ENCODE measurements around the gene REG4. TPM values are rescaled to one million over a fixed set of nuclear protein-coding genes. Genes with fewer than 3 reads are reported as not detected.

REG4 gene
- total RNA-seq, 3 donors from 2014 or later: 1.6 to 36.1 (median 9.3) TPM

- intact Hi-C loops (cut with DNase I, micrococcal nuclease): no loop called here
- Histone ChIP-seq H3K4me3 (no peak overlapping the region), H3K9me3 (no peaks in the 10 kb centered on the region), H3K4me1 (ENCODE audit: low read depth) (no peaks in the 10 kb centered on the region), H3K36me3 (ENCODE audit: low read depth) (no peaks in the 10 kb centered on the region)
- ATAC-seq: no peak
- TF ChIP-seq, protein P1, sequence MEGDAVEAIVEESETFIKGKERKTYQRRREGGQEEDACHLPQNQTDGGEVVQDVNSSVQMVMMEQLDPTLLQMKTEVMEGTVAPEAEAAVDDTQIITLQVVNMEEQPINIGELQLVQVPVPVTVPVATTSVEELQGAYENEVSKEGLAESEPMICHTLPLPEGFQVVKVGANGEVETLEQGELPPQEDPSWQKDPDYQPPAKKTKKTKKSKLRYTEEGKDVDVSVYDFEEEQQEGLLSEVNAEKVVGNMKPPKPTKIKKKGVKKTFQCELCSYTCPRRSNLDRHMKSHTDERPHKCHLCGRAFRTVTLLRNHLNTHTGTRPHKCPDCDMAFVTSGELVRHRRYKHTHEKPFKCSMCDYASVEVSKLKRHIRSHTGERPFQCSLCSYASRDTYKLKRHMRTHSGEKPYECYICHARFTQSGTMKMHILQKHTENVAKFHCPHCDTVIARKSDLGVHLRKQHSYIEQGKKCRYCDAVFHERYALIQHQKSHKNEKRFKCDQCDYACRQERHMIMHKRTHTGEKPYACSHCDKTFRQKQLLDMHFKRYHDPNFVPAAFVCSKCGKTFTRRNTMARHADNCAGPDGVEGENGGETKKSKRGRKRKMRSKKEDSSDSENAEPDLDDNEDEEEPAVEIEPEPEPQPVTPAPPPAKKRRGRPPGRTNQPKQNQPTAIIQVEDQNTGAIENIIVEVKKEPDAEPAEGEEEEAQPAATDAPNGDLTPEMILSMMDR (IDR thresholded peaks at IDR 0.05): no peak
- DNase-seq: no peak
Observed at GRCh38 chr1:119797606-119798005, 13.7 kb downstream of the REG4 start.

GRCh38 chr1:119797162-119797561, 14.1 kb downstream of the REG4 start:
- DNase-seq (no peak), ATAC-seq (no peak)
- Histone ChIP-seq H3K9me3 (no peaks in the 10 kb centered on the region), H3K4me3 (no peak overlapping the region), H3K4me1 (ENCODE audit: low read depth) (no peaks in the 10 kb centered on the region), H3K36me3 (ENCODE audit: low read depth) (no peaks in the 10 kb centered on the region)
- intact Hi-C loops (cut with DNase I, micrococcal nuclease): no loop called here
- TF ChIP-seq, protein P1 (IDR thresholded peaks at IDR 0.05): no peak

- intact Hi-C loops (cut with DNase I, micrococcal nuclease): no loop called here
- TF ChIP-seq, protein P1 (IDR thresholded peaks at IDR 0.05): no peak
- Histone ChIP-seq H3K9me3 (no peaks in the 10 kb centered on the region), H3K4me3 (no peak overlapping the region), H3K36me3 (ENCODE audit: low read depth) (no peaks in the 10 kb centered on the region), H3K4me1 (ENCODE audit: low read depth) (peaks cover 4% of the 10 kb centered on the region)
- DNase-seq: no peak
- no peak for ATAC-seq
Observed at GRCh38 chr1:119795261-119796200, 15.7 kb downstream of the REG4 start.

GRCh38 chr1:119794876-119795240, 16.4 kb downstream of the REG4 start:
- TF ChIP-seq, protein P1 (IDR thresholded peaks at IDR 0.05): no peak
- intact Hi-C loops (cut with DNase I, micrococcal nuclease): no loop called here
- ATAC-seq: no peak
- no peaks in the 10 kb centered on the region for H3K9me3 ChIP-seq
- peaks cover 8% of the 10 kb centered on the region for H3K4me1 ChIP-seq (ENCODE audit: low read depth)
- no peak overlapping the region for H3K4me3 ChIP-seq
- DNase-seq: no peak
- no peaks in the 10 kb centered on the region for H3K36me3 ChIP-seq (ENCODE audit: low read depth)

- H3K9me3 ChIP-seq: no peaks in the 10 kb centered on the region
- peaks cover 8% of the 10 kb centered on the region for H3K4me1 ChIP-seq (ENCODE audit: low read depth)
- DNase-seq: no peak
- no peak for ATAC-seq
- H3K4me3 ChIP-seq: no peak overlapping the region
- intact Hi-C loops (cut with DNase I, micrococcal nuclease): no loop called here
- H3K36me3 ChIP-seq (ENCODE audit: low read depth): no peaks in the 10 kb centered on the region
- TF ChIP-seq, protein P1 (IDR thresholded peaks at IDR 0.05): no peak
Observed at GRCh38 chr1:119794230-119794875, 16.9 kb downstream of the REG4 start.

Data from mucosa of descending colon (tissue), 3 donors.